ENCODE results near the gene C1QB.
"Not testable (repeated sequence)": the region's sequence is repeated elsewhere in the genome, so short reads cannot be mapped to it uniquely, and the experiment has no call there.

The C1QB gene

GRCh38 chr1:22673486-22674409, 20.7 kb downstream of the C1QB start:
- peak; percentile 54 for TF ChIP-seq CTCF (IDR thresholded peaks at IDR 0.05; ENCODE audit: insufficient read depth, missing control alignments)
- DNase-seq (ENCODE audit: insufficient read length, low spot score), result no peak
- FAIRE-seq, result no peak

- DNase-seq (ENCODE audit: insufficient read length, low spot score), result no peak
- FAIRE-seq, result no peak
- TF ChIP-seq CTCF (IDR thresholded peaks at IDR 0.05; ENCODE audit: insufficient read depth, missing control alignments), result no peak
These were observed 21.3 kb downstream of the C1QB start for GRCh38 chr1:22674410-22674749.

DNA sequence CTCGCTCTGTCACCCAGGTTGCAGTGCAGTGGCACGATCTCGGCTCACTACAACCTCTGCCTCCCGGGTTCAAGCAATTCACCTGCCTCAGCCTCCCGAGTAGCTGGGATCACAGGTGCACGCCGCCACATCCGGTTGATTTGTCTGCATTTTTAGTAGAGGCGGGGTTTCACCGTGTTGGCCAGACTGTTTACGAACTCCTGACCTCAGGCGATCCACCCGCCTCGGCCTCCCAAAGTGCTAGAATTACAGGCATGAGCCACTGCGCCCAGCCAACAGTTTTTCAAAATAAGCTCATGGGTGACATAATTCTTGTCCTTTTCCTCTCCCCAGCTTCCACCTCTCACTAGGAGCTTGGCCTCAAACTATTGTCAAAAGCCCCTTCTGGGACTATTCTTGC, 23.1 kb downstream of the C1QB start:
- FAIRE-seq; DNase-seq (ENCODE audit: insufficient read length, low spot score): not testable (repeated sequence)

- no peak for FAIRE-seq
- TF ChIP-seq CTCF (IDR thresholded peaks at IDR 0.05; ENCODE audit: insufficient read depth, missing control alignments), result no peak
- peak; percentile 41 for DNase-seq (ENCODE audit: insufficient read length, low spot score)
These were observed 24.0 kb downstream of the C1QB start for GRCh38 chr1:22676916-22677583.

- no peak for DNase-seq (ENCODE audit: insufficient read length, low spot score)
- no peak for FAIRE-seq
- TF ChIP-seq CTCF (IDR thresholded peaks at IDR 0.05; ENCODE audit: insufficient read depth, missing control alignments), result no peak
These were observed 25.2 kb downstream of the C1QB start for GRCh38 chr1:22677931-22678896.

- DNase-seq (ENCODE audit: insufficient read length, low spot score) (no peak), FAIRE-seq (no peak)
- no peak for TF ChIP-seq CTCF (IDR thresholded peaks at IDR 0.05; ENCODE audit: insufficient read depth, missing control alignments)
These were observed 27.7 kb downstream of the C1QB start for GRCh38 chr1:22680726-22681125.
